GM21737 (cell line): Measurements from ENCODE around the gene OTULIN.
A peak's percentile ranks its signal among the peaks of the same experiment; 100 is the strongest.

Experiments used
- ATAC-seq: cut with Tn5 transposase; IDR thresholded peaks from one replicate; pipeline ENCODE4 v1.9.1; 2021; ENCODE audit warnings: mild to moderate bottlenecking, moderate library complexity; ENCODE audit not compliant: unreplicated experiment

OTULIN gene

GRCh38 chr5:14664270-14665100 lies at the start of gene OTULIN:
OTULIN (plus strand) TSS chr5:14664718; CDS start chr5:14664826, 108 bp downstream.
- peak; percentile 58 for ATAC-seq

DNA sequence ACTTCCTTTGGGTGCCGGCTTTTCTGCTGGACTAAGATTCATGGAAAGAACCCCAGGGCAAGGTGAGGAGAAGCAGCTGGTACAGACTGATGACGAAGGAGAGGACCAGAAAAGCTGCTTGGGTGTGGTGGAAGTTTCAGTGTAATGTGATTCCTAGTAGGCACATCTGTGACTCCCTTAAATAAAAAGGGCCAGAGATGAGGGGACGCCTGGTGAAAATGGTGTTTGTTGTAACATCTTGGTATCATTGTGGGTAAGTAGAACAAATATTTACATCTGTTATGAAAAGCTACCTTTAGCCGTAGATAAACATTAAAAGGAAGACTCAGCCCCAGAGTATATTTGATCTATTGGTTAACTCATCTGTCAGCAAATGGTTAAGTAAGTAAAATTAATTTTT lies 49.2 kb upstream of the OTULIN start:
- ATAC-seq = no peak

DNA sequence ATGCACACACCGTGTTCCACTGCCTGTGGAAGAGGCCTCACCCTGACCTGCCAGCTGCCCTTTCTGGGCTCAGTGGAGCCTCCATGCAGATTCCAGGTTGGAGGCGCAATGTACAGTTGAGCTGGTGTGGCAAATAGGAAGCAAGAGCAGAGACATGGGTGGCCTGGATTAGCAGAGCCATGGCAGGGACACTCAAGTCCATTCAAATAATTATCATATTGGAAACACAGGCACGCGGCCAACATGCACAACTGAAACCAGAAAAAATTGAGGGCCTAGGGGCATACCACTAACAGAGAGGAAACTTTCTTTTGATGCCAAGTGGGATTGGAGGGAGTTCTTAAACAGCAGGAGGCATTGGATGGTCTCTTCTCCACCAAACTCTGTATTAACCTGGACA lies 47.1 kb upstream of the OTULIN start:
- ATAC-seq = no peak

DNA sequence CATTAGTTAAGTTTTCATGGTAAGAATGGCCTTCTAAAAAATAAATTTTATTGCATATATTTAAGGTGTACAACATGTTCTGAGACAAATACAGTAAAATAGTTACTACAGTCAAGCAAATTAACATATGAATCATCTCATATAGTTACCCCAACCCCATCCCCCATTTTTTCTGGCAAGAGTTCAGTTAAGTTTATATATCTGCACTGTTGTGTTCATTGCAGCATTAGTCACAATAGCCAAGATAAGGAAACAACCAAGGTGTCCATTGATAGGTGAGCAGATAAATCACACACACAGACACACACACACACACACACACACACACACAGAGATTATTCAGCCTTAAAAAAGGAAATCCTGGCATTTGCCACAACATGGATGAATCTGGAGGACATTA lies 37.2 kb upstream of the OTULIN start:
- no peak for ATAC-seq

DNA sequence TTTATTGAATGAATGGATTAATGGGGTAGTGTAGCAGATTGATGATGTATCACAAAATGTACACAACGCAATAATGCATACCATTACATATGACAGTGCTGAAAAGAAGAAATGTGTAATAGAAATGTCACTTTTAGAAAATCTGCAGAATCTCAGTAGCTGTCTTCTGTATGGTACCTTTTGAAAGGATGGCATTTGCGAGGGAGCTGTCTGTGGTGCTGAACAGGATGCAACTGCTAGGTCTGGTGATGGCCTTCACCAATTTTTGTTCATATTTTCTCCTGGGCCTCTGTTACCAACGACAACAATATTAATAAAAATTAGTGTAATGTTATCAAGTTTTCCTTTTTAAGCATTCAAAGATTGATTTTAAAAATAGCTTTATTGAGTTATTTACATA lies 36.2 kb upstream of the OTULIN start:
- no peak for ATAC-seq

- ATAC-seq = no peak
Observed at GRCh38 chr5:14630671-14631070, 33.8 kb upstream of the OTULIN start.

DNA sequence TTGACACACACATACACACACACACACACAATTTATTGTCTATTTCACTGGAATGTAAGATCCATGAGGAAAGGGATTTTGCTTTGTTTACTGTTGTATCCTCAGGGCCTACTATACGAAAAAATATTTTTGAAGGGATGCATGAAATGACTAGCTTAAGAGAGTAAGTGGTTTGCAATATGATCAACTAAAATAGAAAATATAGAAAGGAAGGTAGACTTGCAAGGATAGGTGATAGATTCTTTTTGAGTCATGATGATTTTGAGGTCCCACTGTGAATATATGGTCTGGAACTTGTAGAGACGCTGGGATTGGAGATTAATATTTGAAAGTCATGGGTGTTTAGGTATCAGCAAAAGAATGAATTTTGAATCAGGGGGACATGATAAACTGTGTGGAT lies 28.9 kb upstream of the OTULIN start:
- ATAC-seq = no peak

- no peak for ATAC-seq
Observed at GRCh38 chr5:14640765-14641164, 23.8 kb upstream of the OTULIN start.

DNA sequence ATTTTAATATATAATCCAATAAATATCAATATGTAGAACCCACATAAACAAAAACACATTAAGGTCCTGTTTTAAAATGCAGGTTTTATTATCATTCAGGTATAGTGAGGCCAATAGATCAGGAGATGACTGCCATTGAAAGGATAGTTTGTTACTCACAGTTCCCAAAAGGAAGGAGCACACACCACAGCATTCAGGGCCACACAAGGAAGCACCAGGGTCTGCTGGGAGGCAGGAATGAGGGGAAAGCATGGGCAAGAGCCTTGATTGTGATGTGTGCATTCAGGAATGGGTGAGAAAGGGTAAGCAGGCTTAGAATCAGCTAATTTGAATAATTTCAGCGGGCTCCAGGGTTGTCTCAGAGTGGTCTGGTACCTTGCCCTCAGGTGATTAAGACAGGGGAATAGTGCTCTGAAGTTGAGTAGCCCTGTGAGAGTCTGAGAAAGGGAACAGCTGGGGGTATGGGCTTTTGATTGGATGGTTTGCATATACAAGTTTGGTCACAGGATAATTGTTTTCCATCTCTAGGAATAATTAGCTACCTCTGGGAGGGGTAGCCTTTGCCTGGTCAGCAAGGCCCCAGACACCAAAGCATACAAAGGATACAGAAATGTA lies 19.8 kb upstream of the OTULIN start:
- ATAC-seq = no peak

DNA sequence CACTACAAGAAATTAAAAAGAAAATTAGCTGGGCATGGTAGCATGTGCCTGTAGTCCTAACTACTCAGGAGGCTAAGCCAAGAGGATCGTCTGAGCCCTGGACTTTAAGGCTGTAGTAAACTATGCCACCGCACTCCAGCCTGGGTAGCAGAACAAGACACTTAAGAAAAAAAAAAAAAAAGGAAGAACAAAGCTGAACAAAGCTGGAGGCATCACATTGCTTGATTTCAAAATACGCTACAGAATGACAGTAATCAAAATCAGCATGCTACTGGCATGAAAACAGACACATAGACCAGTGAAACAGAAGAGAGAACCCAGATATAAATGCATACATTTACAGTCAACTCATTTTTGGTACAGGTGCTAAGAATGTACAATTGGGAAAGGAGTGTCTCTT lies 14.5 kb upstream of the OTULIN start:
- ATAC-seq = no peak

GRCh38 chr5:14655146-14655741 lies 9.3 kb upstream of the OTULIN start:
- ATAC-seq = no peak

DNA sequence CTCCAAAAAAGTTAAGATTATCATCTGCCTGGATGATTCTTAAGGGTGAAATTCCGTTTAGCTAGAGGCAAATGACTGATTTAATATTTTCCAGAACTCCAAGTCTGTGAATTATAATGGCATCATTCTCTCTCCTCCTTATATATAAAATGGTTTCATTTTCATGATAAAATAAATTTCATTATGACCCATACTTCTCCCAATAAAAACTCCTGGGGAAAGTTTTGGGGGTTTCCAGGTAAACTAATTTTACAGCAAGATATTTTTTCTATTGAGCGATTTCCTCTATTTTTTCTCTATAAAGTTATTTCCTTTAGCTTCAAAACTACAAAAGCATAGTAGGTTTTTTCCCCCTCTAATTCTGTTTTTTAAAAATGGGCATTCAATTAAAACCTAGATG lies 7.6 kb upstream of the OTULIN start:
- ATAC-seq = no peak

- ATAC-seq = no peak
Observed at GRCh38 chr5:14659821-14660607, 4.5 kb upstream of the OTULIN start.

DNA sequence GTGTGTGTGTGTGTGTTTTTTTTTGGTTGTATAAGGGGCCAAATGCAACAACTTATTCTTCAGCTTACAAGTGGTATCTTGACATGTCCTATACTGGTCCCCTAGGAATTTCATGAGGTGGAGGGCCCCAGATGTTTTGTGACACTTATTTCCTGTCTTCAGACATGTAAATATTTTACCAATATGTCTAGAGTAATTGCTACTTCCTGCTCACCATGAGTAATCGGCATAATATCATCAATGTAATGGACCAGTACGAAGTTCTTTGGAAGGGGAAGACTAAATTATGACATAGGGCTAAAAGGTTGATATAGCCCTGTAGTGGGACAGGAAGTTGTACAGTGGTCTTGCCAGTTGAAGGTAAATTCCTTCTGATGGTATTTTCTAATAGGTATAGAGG lies 3.7 kb upstream of the OTULIN start:
- ATAC-seq = no peak

DNA sequence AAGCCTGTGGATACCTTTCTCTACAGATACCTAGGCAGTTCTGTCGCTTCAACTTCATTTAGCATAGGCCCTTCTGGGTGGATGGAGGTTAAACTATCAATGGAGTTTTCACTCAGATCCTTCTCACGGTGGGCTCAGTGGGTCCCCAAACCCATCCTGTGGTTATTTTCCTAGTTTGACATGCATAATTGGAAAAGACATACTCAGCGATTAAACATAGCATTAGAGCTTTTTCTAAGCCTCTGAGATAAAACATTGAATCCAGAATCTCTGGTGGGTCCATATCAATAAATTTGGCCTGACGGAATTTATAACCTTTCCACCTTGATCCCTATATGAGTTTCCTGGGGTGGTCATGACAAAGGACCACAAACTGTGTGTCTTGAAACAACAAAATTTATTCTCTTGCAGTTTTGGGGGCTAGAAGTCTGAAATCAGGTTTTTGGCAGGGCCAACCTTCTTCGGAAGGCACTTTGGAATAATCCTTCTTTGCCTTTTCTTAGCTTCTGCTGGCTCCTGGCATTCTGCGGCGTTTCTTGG lies 1.7 kb upstream of the OTULIN start:
- no peak for ATAC-seq

DNA sequence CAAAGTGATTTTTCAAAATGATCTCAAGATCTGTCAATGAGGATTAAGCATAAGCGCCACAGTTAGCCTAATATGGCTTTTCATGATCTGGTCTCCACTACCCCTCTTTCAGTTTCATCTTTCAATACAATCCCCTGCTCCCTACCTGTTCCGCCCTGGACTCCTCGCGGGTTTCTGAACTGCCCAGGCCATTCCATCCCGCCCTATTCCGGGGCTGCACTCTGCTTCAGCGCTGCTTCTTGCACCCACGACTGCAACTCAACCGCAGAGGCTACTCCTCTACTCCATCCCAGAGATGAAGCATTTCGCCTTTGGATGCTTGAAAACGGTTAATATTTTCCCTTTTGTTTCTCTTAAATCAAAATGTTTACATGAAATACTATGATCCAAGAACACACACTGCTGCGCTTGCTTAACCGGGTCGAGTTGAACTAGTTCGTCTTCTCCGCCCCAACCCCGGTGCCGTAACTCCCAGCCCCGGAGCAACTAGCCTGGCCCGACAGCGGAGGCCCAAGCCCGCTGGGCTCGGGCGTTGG lies 716 bp upstream of the OTULIN start:
- ATAC-seq = peak; percentile 15

GRCh38 chr5:14665101-14665822 lies 744 bp downstream of the OTULIN start:
- ATAC-seq = no peak

- peak; percentile 28 for ATAC-seq
Observed at GRCh38 chr5:14665949-14666348, 1.4 kb downstream of the OTULIN start.

GRCh38 chr5:14666357-14666756 lies 1.8 kb downstream of the OTULIN start:
- no peak for ATAC-seq

DNA sequence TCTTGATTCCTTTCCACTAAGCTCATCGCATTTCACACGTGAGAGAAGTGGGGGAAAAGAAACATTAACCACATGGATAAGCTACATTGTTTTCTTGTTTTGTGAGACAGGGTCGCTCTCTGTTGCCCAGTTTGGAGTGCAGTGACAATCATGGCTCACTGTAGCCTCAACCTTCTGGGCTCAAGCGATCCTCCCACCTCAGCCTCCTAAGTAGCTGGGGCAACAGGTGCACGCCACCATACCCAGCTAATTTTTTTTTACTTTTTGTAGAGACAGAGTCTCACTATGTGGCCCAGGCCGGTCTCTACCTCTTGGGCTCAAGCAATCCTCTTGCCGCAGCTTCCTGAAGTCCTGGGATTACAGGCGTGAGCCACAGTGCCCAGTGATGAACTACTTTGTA lies 2.8 kb downstream of the OTULIN start:
- no peak for ATAC-seq
